ENCODE measurements around the gene ABAT.

Gene ABAT

GRCh38 chr16:8761078-8761477 is 86.7 kb downstream of the ABAT start:
- no peak overlapping the region for H3K27ac ChIP-seq (ENCODE audit: low read depth, low read length)
- H3K4me1 ChIP-seq (ENCODE audit: insufficient read depth, low read length): no peaks in the 10 kb centered on the region
- no peaks in the 10 kb centered on the region for H3K36me3 ChIP-seq (ENCODE audit: insufficient read depth, low read length)
- no peak overlapping the region for H3K9ac ChIP-seq (ENCODE audit: low read length)
- no peaks in the 10 kb centered on the region for H3K27me3 ChIP-seq (ENCODE audit: control insufficient read depth in 1 of 2, insufficient read depth in 2 of 2, low read length in 2 of 2)
- no peak overlapping the region for H3K4me3 ChIP-seq (ENCODE audit: low read depth in 1 of 2, low read length in 2 of 2)
- no peaks in the 10 kb centered on the region for H3K9me3 ChIP-seq (ENCODE audit: low read length)

GRCh38 chr16:8762254-8762653 is 87.8 kb downstream of the ABAT start:
- H3K9me3 ChIP-seq (ENCODE audit: low read length): no peaks in the 10 kb centered on the region
- no peak overlapping the region for H3K9ac ChIP-seq (ENCODE audit: low read length)
- no peaks in the 10 kb centered on the region for H3K4me1 ChIP-seq (ENCODE audit: insufficient read depth, low read length)
- H3K27me3 ChIP-seq (ENCODE audit: control insufficient read depth in 1 of 2, insufficient read depth in 2 of 2, low read length in 2 of 2): no peaks in the 10 kb centered on the region
- no peaks in the 10 kb centered on the region for H3K36me3 ChIP-seq (ENCODE audit: insufficient read depth, low read length)
- no peak overlapping the region for H3K4me3 ChIP-seq (ENCODE audit: low read depth in 1 of 2, low read length in 2 of 2)
- no peak overlapping the region for H3K27ac ChIP-seq (ENCODE audit: low read depth, low read length)

GRCh38 chr16:8763083-8763482 is 88.7 kb downstream of the ABAT start:
- H3K4me1 ChIP-seq (ENCODE audit: insufficient read depth, low read length): no peaks in the 10 kb centered on the region
- H3K9ac ChIP-seq (ENCODE audit: low read length): no peak overlapping the region
- H3K27me3 ChIP-seq (ENCODE audit: control insufficient read depth in 1 of 2, insufficient read depth in 2 of 2, low read length in 2 of 2): no peaks in the 10 kb centered on the region
- no peak overlapping the region for H3K27ac ChIP-seq (ENCODE audit: low read depth, low read length)
- H3K36me3 ChIP-seq (ENCODE audit: insufficient read depth, low read length): no peaks in the 10 kb centered on the region
- H3K9me3 ChIP-seq (ENCODE audit: low read length): no peaks in the 10 kb centered on the region
- H3K4me3 ChIP-seq (ENCODE audit: low read depth in 1 of 2, low read length in 2 of 2): no peak overlapping the region

- Histone ChIP-seq H3K9me3 (ENCODE audit: low read length) (no peaks in the 10 kb centered on the region), H3K4me3 (ENCODE audit: low read depth in 1 of 2, low read length in 2 of 2) (no peak overlapping the region), H3K36me3 (ENCODE audit: insufficient read depth, low read length) (peaks cover 2% of the 10 kb centered on the region), H3K9ac (ENCODE audit: low read length) (no peak overlapping the region), H3K27me3 (ENCODE audit: control insufficient read depth in 1 of 2, insufficient read depth in 2 of 2, low read length in 2 of 2) (no peaks in the 10 kb centered on the region), H3K4me1 (ENCODE audit: insufficient read depth, low read length) (no peaks in the 10 kb centered on the region), H3K27ac (ENCODE audit: low read depth, low read length) (no peak overlapping the region)
Observed at GRCh38 chr16:8763899-8764298, 89.5 kb downstream of the ABAT start.

GRCh38 chr16:8764525-8765250 is 90.3 kb downstream of the ABAT start:
- no peaks in the 10 kb centered on the region for H3K9me3 ChIP-seq (ENCODE audit: low read length)
- H3K9ac ChIP-seq (ENCODE audit: low read length): no peak overlapping the region
- H3K36me3 ChIP-seq (ENCODE audit: insufficient read depth, low read length): peaks cover 4% of the 10 kb centered on the region
- no peaks in the 10 kb centered on the region for H3K27me3 ChIP-seq (ENCODE audit: control insufficient read depth in 1 of 2, insufficient read depth in 2 of 2, low read length in 2 of 2)
- H3K4me1 ChIP-seq (ENCODE audit: insufficient read depth, low read length): no peaks in the 10 kb centered on the region
- no peak overlapping the region for H3K4me3 ChIP-seq (ENCODE audit: low read depth in 1 of 2, low read length in 2 of 2)
- no peak overlapping the region for H3K27ac ChIP-seq (ENCODE audit: low read depth, low read length)

- Histone ChIP-seq H3K27me3 (ENCODE audit: control insufficient read depth in 1 of 2, insufficient read depth in 2 of 2, low read length in 2 of 2) (no peaks in the 10 kb centered on the region), H3K9me3 (ENCODE audit: low read length) (no peaks in the 10 kb centered on the region), H3K4me3 (ENCODE audit: low read depth in 1 of 2, low read length in 2 of 2) (no peak overlapping the region), H3K27ac (ENCODE audit: low read depth, low read length) (no peak overlapping the region), H3K4me1 (ENCODE audit: insufficient read depth, low read length) (no peaks in the 10 kb centered on the region), H3K36me3 (ENCODE audit: insufficient read depth, low read length) (peaks cover 6% of the 10 kb centered on the region), H3K9ac (ENCODE audit: low read length) (no peak overlapping the region)
Observed at GRCh38 chr16:8767176-8767575, 92.8 kb downstream of the ABAT start.

GRCh38 chr16:8768283-8768682 is 93.9 kb downstream of the ABAT start:
- no peak overlapping the region for H3K4me3 ChIP-seq (ENCODE audit: low read depth in 1 of 2, low read length in 2 of 2)
- no peaks in the 10 kb centered on the region for H3K27me3 ChIP-seq (ENCODE audit: control insufficient read depth in 1 of 2, insufficient read depth in 2 of 2, low read length in 2 of 2)
- H3K27ac ChIP-seq (ENCODE audit: low read depth, low read length): no peak overlapping the region
- H3K36me3 ChIP-seq (ENCODE audit: insufficient read depth, low read length): peaks cover 9% of the 10 kb centered on the region
- no peaks in the 10 kb centered on the region for H3K9me3 ChIP-seq (ENCODE audit: low read length)
- no peak overlapping the region for H3K9ac ChIP-seq (ENCODE audit: low read length)
- H3K4me1 ChIP-seq (ENCODE audit: insufficient read depth, low read length): no peaks in the 10 kb centered on the region

- Histone ChIP-seq H3K27me3 (ENCODE audit: control insufficient read depth in 1 of 2, insufficient read depth in 2 of 2, low read length in 2 of 2) (no peaks in the 10 kb centered on the region), H3K4me1 (ENCODE audit: insufficient read depth, low read length) (no peaks in the 10 kb centered on the region), H3K4me3 (ENCODE audit: low read depth in 1 of 2, low read length in 2 of 2) (no peak overlapping the region), H3K9ac (ENCODE audit: low read length) (no peak overlapping the region), H3K9me3 (ENCODE audit: low read length) (no peaks in the 10 kb centered on the region), H3K27ac (ENCODE audit: low read depth, low read length) (no peak overlapping the region), H3K36me3 (ENCODE audit: insufficient read depth, low read length) (peaks cover 9% of the 10 kb centered on the region)
Observed at GRCh38 chr16:8768692-8769091, 94.3 kb downstream of the ABAT start.

- Histone ChIP-seq H3K36me3 (ENCODE audit: insufficient read depth, low read length) (peaks cover 25% of the 10 kb centered on the region), H3K9ac (ENCODE audit: low read length) (no peak overlapping the region), H3K27ac (ENCODE audit: low read depth, low read length) (no peak overlapping the region), H3K27me3 (ENCODE audit: control insufficient read depth in 1 of 2, insufficient read depth in 2 of 2, low read length in 2 of 2) (no peaks in the 10 kb centered on the region), H3K4me3 (ENCODE audit: low read depth in 1 of 2, low read length in 2 of 2) (no peak overlapping the region), H3K9me3 (ENCODE audit: low read length) (no peaks in the 10 kb centered on the region), H3K4me1 (ENCODE audit: insufficient read depth, low read length) (no peaks in the 10 kb centered on the region)
Observed at GRCh38 chr16:8773537-8773936, 99.1 kb downstream of the ABAT start.

GRCh38 chr16:8774208-8774607 is 99.8 kb downstream of the ABAT start:
- Histone ChIP-seq H3K4me1 (ENCODE audit: insufficient read depth, low read length) (no peaks in the 10 kb centered on the region), H3K9me3 (ENCODE audit: low read length) (no peaks in the 10 kb centered on the region), H3K36me3 (ENCODE audit: insufficient read depth, low read length) (peaks cover 21% of the 10 kb centered on the region), H3K27me3 (ENCODE audit: control insufficient read depth in 1 of 2, insufficient read depth in 2 of 2, low read length in 2 of 2) (no peaks in the 10 kb centered on the region), H3K9ac (ENCODE audit: low read length) (no peak overlapping the region), H3K4me3 (ENCODE audit: low read depth in 1 of 2, low read length in 2 of 2) (no peak overlapping the region), H3K27ac (ENCODE audit: low read depth, low read length) (no peak overlapping the region)

GRCh38 chr16:8775359-8775758 is 100.9 kb downstream of the ABAT start:
- H3K4me3 ChIP-seq (ENCODE audit: low read depth in 1 of 2, low read length in 2 of 2): no peak overlapping the region
- H3K27ac ChIP-seq (ENCODE audit: low read depth, low read length): no peak overlapping the region
- H3K9ac ChIP-seq (ENCODE audit: low read length): no peak overlapping the region
- no peaks in the 10 kb centered on the region for H3K27me3 ChIP-seq (ENCODE audit: control insufficient read depth in 1 of 2, insufficient read depth in 2 of 2, low read length in 2 of 2)
- peaks cover 26% of the 10 kb centered on the region for H3K36me3 ChIP-seq (ENCODE audit: insufficient read depth, low read length)
- no peaks in the 10 kb centered on the region for H3K9me3 ChIP-seq (ENCODE audit: low read length)
- no peaks in the 10 kb centered on the region for H3K4me1 ChIP-seq (ENCODE audit: insufficient read depth, low read length)

GRCh38 chr16:8776129-8776584 is 101.7 kb downstream of the ABAT start:
- Histone ChIP-seq H3K27ac (ENCODE audit: low read depth, low read length) (no peak overlapping the region), H3K27me3 (ENCODE audit: control insufficient read depth in 1 of 2, insufficient read depth in 2 of 2, low read length in 2 of 2) (no peaks in the 10 kb centered on the region), H3K9ac (ENCODE audit: low read length) (no peak overlapping the region), H3K9me3 (ENCODE audit: low read length) (no peaks in the 10 kb centered on the region), H3K36me3 (ENCODE audit: insufficient read depth, low read length) (peaks cover 26% of the 10 kb centered on the region), H3K4me3 (ENCODE audit: low read depth in 1 of 2, low read length in 2 of 2) (no peak overlapping the region), H3K4me1 (ENCODE audit: insufficient read depth, low read length) (no peaks in the 10 kb centered on the region)
